ENCODE results near the gene LINS1. TPM values are rescaled to one million over a fixed set of nuclear protein-coding genes. Genes with fewer than 3 reads are reported as not detected.

Gene LINS1
- total RNA-seq, 2 experiments from 2014 or later: 38.9 to 39.6 TPM

DNA sequence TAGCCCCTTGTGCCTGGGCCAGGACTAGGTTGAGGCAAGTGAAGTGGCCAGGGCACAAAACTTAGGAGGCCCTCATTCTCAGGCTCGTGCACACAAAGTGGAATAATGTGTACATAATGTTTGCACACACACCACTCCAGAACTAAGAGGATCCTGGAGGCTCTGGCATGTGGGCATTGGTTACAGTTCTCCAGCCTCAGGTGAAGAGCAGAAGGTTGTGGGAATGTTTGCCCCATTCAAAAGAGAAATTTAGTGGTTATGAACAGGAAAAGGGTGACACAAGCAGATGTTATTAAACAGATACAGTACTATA is 31.7 kb upstream of the LINS1 start:
- Mint-ChIP-seq H3K4me1 (ENCODE audit: low read depth) (peaks cover 75% of the 10 kb centered on the region), H3K27me3 (no peaks in the 10 kb centered on the region), H3K27ac (no peak overlapping the region), H3K36me3 (ENCODE audit: low read depth) (peaks cover 71% of the 10 kb centered on the region), H3K9me3 (no peaks in the 10 kb centered on the region), H3K4me3 (no peak overlapping the region)
- CTCF ChIA-PET: no interaction called here
- intact Hi-C loops (cut with DNase I, micrococcal nuclease): no loop called here
- H3K27ac ChIP-seq (ENCODE audit: low read depth in 1 of 2, low read length in 2 of 2): no peak overlapping the region
- POLR2A ChIA-PET: no interaction called here
- no peaks in the 10 kb centered on the region for H3K9me3 ChIP-seq (ENCODE audit: control insufficient read depth in 1 of 2, insufficient read depth in 1 of 2, low read length in 2 of 2)
- peaks cover 36% of the 10 kb centered on the region for H3K4me1 ChIP-seq (ENCODE audit: insufficient read depth, low read length)
- TF ChIP-seq, protein P1, sequence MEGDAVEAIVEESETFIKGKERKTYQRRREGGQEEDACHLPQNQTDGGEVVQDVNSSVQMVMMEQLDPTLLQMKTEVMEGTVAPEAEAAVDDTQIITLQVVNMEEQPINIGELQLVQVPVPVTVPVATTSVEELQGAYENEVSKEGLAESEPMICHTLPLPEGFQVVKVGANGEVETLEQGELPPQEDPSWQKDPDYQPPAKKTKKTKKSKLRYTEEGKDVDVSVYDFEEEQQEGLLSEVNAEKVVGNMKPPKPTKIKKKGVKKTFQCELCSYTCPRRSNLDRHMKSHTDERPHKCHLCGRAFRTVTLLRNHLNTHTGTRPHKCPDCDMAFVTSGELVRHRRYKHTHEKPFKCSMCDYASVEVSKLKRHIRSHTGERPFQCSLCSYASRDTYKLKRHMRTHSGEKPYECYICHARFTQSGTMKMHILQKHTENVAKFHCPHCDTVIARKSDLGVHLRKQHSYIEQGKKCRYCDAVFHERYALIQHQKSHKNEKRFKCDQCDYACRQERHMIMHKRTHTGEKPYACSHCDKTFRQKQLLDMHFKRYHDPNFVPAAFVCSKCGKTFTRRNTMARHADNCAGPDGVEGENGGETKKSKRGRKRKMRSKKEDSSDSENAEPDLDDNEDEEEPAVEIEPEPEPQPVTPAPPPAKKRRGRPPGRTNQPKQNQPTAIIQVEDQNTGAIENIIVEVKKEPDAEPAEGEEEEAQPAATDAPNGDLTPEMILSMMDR (IDR thresholded peaks at IDR 0.05): no peak
- H3K36me3 ChIP-seq (ENCODE audit: insufficient read depth, low read length): peaks cover 45% of the 10 kb centered on the region
- ATAC-seq (ENCODE audit: poor library complexity) (no peak), DNase-seq (no peak)
- no peaks in the 10 kb centered on the region for H3K27me3 ChIP-seq (ENCODE audit: control insufficient read depth in 1 of 2, insufficient read depth in 2 of 2, low read length in 2 of 2)
- H3K4me3 ChIP-seq (ENCODE audit: low read length): no peak overlapping the region

DNA sequence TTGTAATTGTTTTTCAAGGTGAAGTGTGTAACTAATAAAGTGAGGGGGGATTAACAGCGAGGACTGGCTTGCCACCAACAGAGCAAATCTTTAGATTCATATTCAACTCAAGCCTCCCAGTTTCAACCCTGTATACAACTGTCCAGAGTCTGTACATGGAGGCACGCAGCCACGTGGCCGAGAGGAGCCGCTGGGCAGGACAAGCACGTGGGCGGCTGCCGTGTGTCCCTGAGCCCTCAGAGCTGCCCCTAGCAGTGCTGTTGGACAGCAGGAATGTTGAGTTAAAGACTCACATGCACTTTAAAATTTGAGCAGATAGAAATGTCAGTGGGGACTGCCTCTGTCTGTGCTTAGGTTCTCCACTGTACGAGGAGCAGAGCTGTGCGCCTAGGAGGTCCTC is 29.8 kb upstream of the LINS1 start:
- ChIA-PET CTCF (interaction anchor here (1.6 kb wide), 1 partner anchor 375 kb away, joined by 6 read pairs; no protein-coding TSS in a partner anchor), POLR2A (no interaction called here)
- H3K36me3 ChIP-seq (ENCODE audit: insufficient read depth, low read length): peaks cover 41% of the 10 kb centered on the region
- Mint-ChIP-seq H3K4me1 (ENCODE audit: low read depth) (peaks cover 66% of the 10 kb centered on the region), H3K4me3 (no peak overlapping the region), H3K9me3 (no peaks in the 10 kb centered on the region), H3K36me3 (ENCODE audit: low read depth) (peaks cover 59% of the 10 kb centered on the region), H3K27ac (no peak overlapping the region), H3K27me3 (no peaks in the 10 kb centered on the region)
- peaks cover 30% of the 10 kb centered on the region for H3K4me1 ChIP-seq (ENCODE audit: insufficient read depth, low read length)
- ATAC-seq (ENCODE audit: poor library complexity) (no peak), DNase-seq (no peak)
- intact Hi-C loops (cut with DNase I, micrococcal nuclease): no loop called here
- TF ChIP-seq, protein P1 (IDR thresholded peaks at IDR 0.05): no peak
- no peaks in the 10 kb centered on the region for H3K9me3 ChIP-seq (ENCODE audit: control insufficient read depth in 1 of 2, insufficient read depth in 1 of 2, low read length in 2 of 2)
- H3K4me3 ChIP-seq (ENCODE audit: low read length): no peak overlapping the region
- H3K27me3 ChIP-seq (ENCODE audit: control insufficient read depth in 1 of 2, insufficient read depth in 2 of 2, low read length in 2 of 2): no peaks in the 10 kb centered on the region
- no peak overlapping the region for H3K27ac ChIP-seq (ENCODE audit: low read depth in 1 of 2, low read length in 2 of 2)

- H3K27me3 Mint-ChIP-seq: no peaks in the 10 kb centered on the region
- TF ChIP-seq, protein P1 (IDR thresholded peaks at IDR 0.05): no peak
- DNase-seq: no peak
- H3K4me3 ChIP-seq (ENCODE audit: low read length): no peak overlapping the region
- intact Hi-C loops (cut with DNase I, micrococcal nuclease): loop anchor here (1.0 to 5.0 kb wide), 4 partner anchors 245 to 629 kb away; no protein-coding TSS in a partner anchor
- H3K27ac ChIP-seq (ENCODE audit: low read depth in 1 of 2, low read length in 2 of 2): no peak overlapping the region
- peaks cover 50% of the 10 kb centered on the region for H3K36me3 Mint-ChIP-seq (ENCODE audit: low read depth)
- H3K27ac Mint-ChIP-seq: no peak overlapping the region
- H3K9me3 Mint-ChIP-seq: no peaks in the 10 kb centered on the region
- H3K4me3 Mint-ChIP-seq: no peak overlapping the region
- H3K36me3 ChIP-seq (ENCODE audit: insufficient read depth, low read length): peaks cover 37% of the 10 kb centered on the region
- H3K4me1 ChIP-seq (ENCODE audit: insufficient read depth, low read length): peaks cover 14% of the 10 kb centered on the region
- H3K4me1 Mint-ChIP-seq (ENCODE audit: low read depth): peaks cover 40% of the 10 kb centered on the region
- no peak for ATAC-seq (ENCODE audit: poor library complexity)
- H3K27me3 ChIP-seq (ENCODE audit: control insufficient read depth in 1 of 2, insufficient read depth in 2 of 2, low read length in 2 of 2): no peaks in the 10 kb centered on the region
- no peaks in the 10 kb centered on the region for H3K9me3 ChIP-seq (ENCODE audit: control insufficient read depth in 1 of 2, insufficient read depth in 1 of 2, low read length in 2 of 2)
- POLR2A ChIA-PET: no interaction called here
- CTCF ChIA-PET: no interaction called here
Measured at GRCh38 chr15:100628746-100629145, 26.8 kb upstream of the LINS1 start.
